T-helper 1 cell (primary cell): ENCODE measurements around the gene FLT1.

ENCODE experiments used
- DNase-seq, 5 donors: peaks; one replicate each; pipeline ENCODE4 v3.0.0-alpha.2; 2012 to 2020

Gene FLT1

GRCh38 chr13:28485097-28485496 is 9.8 kb downstream of the FLT1 start:
- no peak for DNase-seq

DNA sequence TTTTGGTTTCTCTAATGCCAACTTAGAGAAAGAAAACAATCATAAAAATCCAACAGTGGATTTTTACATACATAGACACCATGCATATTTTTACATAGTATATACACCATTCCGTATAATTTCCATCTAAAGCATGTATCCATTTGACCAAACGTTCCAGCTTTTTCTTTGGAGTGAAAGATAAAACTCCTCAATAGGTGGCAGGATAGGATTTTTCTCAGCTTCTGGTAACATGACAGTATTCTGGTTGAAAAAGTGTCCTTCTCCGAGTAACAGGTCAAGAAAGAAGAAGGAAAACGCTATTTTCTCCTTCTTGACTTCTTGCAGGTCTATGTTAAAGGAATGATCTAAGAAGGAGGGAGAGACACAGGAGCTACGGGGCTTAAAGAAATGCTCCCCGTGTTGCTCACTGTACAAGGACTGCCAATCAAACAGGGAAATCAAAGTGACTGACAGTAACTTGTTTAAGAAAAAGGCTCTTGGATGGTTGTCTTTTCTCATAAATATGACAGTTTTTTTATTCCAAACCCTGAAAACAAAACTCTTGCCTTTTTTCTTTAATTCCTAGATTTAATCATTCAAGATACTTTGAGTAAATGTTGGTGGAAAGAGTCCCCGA is 11.5 kb downstream of the FLT1 start:
- DNase-seq = no peak

DNA sequence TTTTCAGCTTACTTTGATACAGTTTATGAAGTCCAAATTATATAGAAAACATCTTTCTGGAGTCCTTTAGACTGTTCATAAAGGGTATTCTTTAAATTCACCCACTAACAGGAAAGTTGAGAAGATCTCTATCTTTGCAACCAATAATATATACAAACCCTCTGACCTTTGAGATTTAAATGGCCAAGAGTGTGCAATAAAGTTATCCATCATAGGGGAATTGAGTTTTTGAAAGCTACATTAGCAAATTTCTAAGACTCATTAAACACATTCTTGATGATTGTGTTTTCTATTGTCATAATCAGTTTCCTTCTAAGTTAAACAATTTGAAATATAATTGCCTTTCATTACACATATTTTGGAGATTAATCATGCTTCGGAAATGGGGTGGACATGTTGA is 15.9 kb downstream of the FLT1 start:
- DNase-seq = no peak

DNA sequence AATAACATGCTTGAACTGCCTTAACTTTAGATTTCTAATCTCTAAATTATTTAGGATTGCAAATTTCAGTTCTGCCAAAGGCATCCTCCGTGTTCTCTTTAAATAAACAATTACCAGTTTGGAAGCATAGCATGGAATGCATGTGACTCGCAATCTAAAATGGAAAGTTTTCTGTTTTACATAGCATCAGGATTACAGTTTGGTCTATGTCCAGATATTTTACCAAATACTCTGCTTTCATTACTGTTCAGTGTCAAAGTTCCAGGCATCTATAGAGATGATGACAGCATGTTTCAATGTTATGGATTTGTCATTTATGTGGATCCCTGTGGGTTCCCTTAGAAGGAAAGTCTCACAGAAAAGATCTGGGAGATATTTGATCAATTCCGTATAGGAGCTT is 16.8 kb downstream of the FLT1 start:
- no peak for DNase-seq

GRCh38 chr13:28477709-28477973 is 17.3 kb downstream of the FLT1 start:
- DNase-seq = no peak

- no peak for DNase-seq
Observed at GRCh38 chr13:28476919-28477708, 17.8 kb downstream of the FLT1 start.

GRCh38 chr13:28475916-28476725 is 18.8 kb downstream of the FLT1 start:
- no peak for DNase-seq

DNA sequence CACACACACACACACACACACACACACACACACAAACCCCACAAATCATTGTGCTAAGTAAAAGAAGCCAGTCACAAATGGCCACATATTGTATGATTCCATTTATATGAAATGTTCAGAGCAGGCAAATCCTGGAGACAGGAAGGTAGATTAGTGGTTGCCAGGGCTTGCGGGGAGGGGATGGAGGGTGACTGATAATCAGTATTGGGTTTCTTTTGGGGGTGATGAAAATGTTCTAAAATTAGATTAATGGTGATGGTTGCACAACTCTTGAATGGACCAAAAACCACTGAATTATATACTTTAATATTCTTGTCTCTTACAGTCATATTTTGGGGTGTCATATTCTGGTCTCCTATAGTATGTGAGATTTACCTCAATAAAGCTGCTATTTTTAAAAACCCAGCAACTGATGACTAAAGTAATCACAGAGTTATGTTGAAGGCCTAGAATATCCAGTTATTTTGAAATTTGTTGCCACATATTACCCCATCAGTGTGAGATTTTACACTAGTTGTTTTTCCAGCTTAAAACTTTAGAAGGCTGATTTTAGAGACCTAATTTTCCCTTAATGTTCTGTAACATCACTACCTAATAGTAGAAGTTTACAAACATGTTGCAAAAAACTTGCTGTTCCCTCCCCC is 20.3 kb downstream of the FLT1 start:
- no peak for DNase-seq

- DNase-seq = no peak
Observed at GRCh38 chr13:28473044-28473443, 21.9 kb downstream of the FLT1 start.

DNA sequence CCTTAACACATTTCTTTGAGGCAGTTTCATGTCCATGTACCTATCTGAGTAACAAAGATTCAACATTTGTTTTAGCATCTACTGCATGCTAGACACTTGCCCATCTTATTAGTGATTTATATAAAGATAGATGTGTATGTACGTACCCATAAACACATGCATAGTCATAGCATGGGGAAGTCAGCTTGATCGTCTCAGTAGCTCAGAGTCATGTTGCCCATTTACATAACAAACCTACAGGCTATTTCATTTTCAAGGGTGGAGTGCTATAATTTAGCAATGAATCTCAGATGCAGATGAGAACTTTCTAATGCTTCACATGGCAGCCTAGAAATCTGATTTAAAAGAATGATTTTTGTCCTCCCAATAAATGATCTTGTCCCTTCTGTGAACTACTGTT is 23.5 kb downstream of the FLT1 start:
- DNase-seq = no peak

DNA sequence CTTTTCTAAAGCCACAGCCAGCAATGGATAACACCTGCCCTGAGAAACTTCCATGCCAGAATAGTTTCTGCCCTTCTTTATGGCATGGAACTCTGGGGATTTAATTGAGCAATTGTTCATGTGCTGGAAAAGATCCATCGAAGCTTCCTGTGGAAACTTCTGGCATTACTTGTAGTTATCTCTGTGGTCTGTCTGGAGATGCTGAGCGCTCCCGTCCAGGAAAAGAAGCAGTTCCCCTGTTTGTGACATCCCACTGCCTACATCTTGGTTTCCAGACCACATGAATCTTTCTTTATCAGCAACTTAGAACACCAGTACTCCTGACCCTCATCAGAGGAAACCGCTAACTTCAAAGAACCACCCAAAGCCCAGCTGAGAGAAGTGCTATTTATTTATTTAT is 24.6 kb downstream of the FLT1 start:
- no peak for DNase-seq

GRCh38 chr13:28469316-28469715 is 25.6 kb downstream of the FLT1 start:
- no peak for DNase-seq

DNA sequence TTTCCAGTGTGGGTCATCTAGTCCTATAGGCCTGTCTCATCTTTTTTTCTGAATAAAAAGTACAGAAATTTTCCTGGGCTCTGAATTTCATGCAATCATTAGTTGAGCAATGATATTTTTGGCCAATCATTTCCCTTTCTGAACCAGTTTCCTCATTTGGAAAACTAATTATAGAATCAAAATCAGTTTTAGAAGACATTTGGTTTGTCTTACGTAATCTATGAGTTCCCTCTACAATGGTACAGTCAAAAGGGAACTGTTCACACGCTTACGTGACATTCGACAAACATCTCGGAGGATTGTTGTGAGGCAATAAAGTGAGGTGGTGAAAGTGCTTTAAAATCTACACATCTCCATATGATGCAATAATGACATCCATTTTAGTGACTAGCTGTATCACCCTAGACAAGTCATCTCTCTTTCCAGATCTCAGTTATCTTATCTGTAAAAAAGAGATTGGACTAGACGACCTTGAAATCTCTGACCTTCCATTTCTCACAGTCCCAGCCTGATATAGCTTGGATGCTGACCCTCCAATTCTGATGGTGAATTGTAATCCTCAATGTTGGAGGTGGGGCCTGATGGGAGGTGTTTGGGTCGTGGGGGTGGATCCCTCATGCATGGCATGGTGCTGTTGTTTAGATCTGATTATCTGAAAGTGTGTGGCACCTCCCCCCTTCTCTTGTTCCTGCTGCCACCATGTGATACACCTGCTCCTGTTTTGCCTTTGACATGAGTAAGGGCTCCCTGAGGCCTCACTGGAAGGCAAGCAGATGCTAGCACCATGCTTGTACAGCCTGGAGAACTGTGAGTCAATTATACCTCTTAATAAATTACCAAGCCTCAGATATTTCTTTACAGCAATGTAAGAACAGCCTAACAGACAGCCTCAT is 26.7 kb downstream of the FLT1 start:
- peak in 1 of 5 donors; percentile 7 for DNase-seq

DNA sequence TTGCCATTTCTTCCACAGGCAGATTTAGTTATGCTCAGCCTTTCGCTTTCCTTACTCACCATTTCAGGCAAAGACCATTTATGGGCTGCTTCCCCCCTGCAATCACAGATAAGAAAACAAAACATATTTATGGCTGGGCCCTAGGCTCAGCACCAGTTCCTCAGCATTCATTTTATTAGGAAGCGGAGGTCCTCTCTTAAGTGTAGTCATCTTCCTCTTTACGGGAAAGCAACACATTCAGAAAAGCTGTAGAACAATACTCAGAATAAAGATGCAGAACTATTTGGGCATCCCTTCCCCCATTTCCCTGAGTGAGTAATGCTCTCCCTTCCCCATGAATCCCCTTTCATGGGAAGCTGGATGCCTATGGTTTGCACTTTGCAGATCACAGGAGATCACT is 27.9 kb downstream of the FLT1 start:
- no peak for DNase-seq

- DNase-seq = no peak
Observed at GRCh38 chr13:28466151-28466550, 28.8 kb downstream of the FLT1 start.

DNA sequence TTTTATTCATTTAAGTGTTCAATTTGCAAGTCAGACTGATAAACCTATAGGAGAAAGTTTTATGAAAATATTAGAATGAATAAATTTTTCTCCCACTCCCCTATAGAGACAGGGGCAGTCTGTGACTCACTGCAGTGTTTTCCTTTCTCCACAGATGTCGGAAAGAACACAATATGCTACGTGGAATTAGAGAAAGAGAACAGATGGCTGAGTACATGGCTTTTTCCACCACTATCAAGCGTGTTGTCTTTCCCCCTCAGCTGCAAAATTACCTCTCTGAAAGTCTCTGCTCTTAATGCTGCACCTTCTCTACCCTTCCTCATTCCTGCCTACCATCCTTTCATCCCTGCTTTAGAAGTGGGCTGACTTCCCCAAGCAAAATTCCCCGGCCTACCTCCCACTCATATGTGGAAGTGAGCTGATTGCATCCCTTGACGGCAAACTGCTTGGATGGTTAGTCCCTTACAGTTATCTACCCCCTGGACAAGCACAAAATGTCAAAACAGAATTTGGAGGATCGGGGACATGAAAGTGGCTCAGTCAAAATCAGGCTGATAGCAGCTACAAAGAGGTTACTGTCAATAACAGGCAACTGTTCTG is 30.0 kb downstream of the FLT1 start:
- no peak for DNase-seq

DNA sequence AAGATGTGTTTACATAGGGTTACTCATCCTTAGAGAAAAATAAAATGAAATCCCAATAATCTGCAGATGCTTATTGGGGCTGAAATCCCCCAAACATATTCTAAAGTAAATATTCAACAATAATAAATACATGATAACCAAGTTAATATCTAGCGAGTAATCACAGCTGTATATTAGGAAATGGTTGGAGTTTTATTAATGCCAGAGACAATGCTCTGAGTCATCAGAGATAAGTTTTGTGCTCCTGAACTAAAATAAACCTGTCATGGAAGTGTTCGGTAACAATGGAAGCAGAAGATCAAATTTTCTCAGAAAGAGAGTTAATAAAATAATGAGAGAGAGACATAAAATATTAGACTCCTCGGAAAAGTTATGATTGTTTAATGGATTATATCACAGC is 31.4 kb downstream of the FLT1 start:
- DNase-seq = no peak

GRCh38 chr13:28459911-28460310 is 35.0 kb downstream of the FLT1 start:
- DNase-seq = no peak

DNA sequence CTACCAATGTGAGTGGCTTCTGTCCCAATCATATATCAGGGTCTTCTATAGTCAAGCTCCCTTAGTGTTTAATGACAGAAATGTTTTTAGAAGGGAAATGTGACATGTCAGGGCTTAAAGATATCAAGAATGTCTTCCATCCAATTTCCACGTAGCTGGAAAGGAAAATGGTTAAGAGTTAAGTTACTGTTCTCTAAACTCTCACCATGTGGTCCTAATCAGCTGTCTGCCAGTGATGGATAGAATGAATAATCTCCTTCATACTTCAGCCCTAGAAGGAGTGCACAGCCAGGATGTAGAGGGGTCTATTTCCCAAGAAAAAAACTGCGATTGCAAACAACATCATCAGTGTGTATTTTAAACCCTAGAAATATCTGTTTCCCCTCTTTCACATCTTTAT is 36.3 kb downstream of the FLT1 start:
- DNase-seq = no peak

GRCh38 chr13:28458051-28458450 is 36.9 kb downstream of the FLT1 start:
- DNase-seq = no peak

DNA sequence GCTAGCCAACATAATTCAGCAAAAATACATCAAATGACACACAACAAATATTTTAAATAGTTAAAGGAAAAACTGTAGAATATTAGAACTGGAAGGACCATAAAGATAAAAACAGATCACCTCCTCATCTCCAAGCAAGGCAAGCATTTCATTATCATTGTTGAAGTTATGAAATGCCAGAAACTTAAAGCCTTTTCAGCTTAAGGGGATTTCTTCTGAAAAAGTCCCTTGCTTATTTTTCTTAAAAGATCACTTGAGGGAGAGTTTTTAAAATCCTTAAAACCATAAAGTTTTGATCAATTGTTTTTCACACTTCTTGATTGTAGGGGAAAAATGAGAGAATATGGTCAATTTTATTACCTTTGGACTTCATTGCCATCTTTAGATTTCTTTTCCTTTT is 37.4 kb downstream of the FLT1 start:
- no peak for DNase-seq

DNA sequence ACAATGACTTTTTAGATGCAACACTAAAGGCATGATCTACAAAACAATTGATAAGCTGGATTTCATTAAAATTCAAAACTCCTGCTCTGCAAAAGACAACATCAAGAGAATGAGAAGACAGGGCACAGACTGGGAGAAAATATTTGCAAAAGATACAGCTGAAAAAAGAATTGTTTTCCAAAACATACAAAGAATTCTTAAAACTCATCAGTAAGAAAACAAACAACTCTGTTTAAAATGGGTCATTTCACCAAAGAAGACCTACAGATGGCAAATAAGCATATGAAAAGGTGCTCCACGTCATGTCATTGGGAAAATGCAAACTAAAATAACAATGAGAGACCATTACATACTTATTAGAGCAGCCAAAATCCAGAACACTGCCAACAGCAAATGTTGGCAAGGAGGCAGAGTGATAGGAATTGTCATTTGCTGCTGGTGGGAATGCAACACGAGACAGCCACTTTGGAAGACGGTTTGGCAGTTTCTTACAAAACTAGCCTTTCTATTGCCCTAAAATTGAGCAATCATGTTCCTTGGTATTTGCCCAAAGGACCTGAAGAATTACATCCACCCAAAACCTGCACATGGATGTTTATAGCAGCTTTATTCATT is 39.2 kb downstream of the FLT1 start:
- no peak for DNase-seq
